DMS 273 (cell line): ENCODE results near the gene HNRNPH3.

Experiments used
- DNase-seq: peaks from one replicate; lab custom pipeline; 2025; ENCODE audit not compliant: unreplicated experiment; lab: John Stamatoyannopoulos, UW

The HNRNPH3 gene

GRCh38 chr10:68330852-68331454, 911 bp upstream of the HNRNPH3 start:
- DNase-seq, result peak; percentile 53

- peak; percentile 88 for DNase-seq
These were observed 594 bp downstream of the HNRNPH3 start, which contains the start of gene PBLD for GRCh38 chr10:68332259-68333057. PBLD (minus strand) TSS chr10:68332928; CDS start chr10:68306844, 26,084 bp downstream.

GRCh38 chr10:68333058-68333395, 1.2 kb downstream of the HNRNPH3 start:
- DNase-seq, result no peak

- DNase-seq, result peak; percentile 13
These were observed 1.9 kb downstream of the HNRNPH3 start for GRCh38 chr10:68333440-68334431.

- DNase-seq, result no peak
These were observed 3.0 kb downstream of the HNRNPH3 start for GRCh38 chr10:68334672-68335467.

- DNase-seq, result no peak
These were observed 5.0 kb downstream of the HNRNPH3 start for GRCh38 chr10:68336754-68337351.

GRCh38 chr10:68340358-68341080, 8.7 kb downstream of the HNRNPH3 start:
- DNase-seq, result no peak

GRCh38 chr10:68342909-68343516, 11.1 kb downstream of the HNRNPH3 start:
- DNase-seq, result no peak

GRCh38 chr10:68345621-68346020, 13.8 kb downstream of the HNRNPH3 start:
- no peak for DNase-seq

GRCh38 chr10:68346774-68347173, 14.9 kb downstream of the HNRNPH3 start:
- no peak for DNase-seq

- DNase-seq, result peak; percentile 64
These were observed 16.4 kb downstream of the HNRNPH3 start for GRCh38 chr10:68348265-68348741.

- no peak for DNase-seq
These were observed 21.7 kb downstream of the HNRNPH3 start for GRCh38 chr10:68353537-68353936.

- no peak for DNase-seq
These were observed 27.3 kb downstream of the HNRNPH3 start for GRCh38 chr10:68359189-68359588.

GRCh38 chr10:68362590-68362989, 30.7 kb downstream of the HNRNPH3 start:
- DNase-seq, result no peak

- no peak for DNase-seq
These were observed 32.4 kb downstream of the HNRNPH3 start for GRCh38 chr10:68364101-68364886.

GRCh38 chr10:68365611-68366010, 33.7 kb downstream of the HNRNPH3 start:
- DNase-seq, result no peak

- DNase-seq, result no peak
These were observed 34.7 kb downstream of the HNRNPH3 start for GRCh38 chr10:68366600-68366999.

- no peak for DNase-seq
These were observed 35.3 kb downstream of the HNRNPH3 start for GRCh38 chr10:68367121-68367520.
